ENCODE measurements around the gene STAB2.
A peak's percentile ranks its signal among the peaks of the same experiment; 100 is the strongest.

Gene STAB2, protein sequence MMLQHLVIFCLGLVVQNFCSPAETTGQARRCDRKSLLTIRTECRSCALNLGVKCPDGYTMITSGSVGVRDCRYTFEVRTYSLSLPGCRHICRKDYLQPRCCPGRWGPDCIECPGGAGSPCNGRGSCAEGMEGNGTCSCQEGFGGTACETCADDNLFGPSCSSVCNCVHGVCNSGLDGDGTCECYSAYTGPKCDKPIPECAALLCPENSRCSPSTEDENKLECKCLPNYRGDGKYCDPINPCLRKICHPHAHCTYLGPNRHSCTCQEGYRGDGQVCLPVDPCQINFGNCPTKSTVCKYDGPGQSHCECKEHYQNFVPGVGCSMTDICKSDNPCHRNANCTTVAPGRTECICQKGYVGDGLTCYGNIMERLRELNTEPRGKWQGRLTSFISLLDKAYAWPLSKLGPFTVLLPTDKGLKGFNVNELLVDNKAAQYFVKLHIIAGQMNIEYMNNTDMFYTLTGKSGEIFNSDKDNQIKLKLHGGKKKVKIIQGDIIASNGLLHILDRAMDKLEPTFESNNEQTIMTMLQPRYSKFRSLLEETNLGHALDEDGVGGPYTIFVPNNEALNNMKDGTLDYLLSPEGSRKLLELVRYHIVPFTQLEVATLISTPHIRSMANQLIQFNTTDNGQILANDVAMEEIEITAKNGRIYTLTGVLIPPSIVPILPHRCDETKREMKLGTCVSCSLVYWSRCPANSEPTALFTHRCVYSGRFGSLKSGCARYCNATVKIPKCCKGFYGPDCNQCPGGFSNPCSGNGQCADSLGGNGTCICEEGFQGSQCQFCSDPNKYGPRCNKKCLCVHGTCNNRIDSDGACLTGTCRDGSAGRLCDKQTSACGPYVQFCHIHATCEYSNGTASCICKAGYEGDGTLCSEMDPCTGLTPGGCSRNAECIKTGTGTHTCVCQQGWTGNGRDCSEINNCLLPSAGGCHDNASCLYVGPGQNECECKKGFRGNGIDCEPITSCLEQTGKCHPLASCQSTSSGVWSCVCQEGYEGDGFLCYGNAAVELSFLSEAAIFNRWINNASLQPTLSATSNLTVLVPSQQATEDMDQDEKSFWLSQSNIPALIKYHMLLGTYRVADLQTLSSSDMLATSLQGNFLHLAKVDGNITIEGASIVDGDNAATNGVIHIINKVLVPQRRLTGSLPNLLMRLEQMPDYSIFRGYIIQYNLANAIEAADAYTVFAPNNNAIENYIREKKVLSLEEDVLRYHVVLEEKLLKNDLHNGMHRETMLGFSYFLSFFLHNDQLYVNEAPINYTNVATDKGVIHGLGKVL (N-terminal part only)

DNA sequence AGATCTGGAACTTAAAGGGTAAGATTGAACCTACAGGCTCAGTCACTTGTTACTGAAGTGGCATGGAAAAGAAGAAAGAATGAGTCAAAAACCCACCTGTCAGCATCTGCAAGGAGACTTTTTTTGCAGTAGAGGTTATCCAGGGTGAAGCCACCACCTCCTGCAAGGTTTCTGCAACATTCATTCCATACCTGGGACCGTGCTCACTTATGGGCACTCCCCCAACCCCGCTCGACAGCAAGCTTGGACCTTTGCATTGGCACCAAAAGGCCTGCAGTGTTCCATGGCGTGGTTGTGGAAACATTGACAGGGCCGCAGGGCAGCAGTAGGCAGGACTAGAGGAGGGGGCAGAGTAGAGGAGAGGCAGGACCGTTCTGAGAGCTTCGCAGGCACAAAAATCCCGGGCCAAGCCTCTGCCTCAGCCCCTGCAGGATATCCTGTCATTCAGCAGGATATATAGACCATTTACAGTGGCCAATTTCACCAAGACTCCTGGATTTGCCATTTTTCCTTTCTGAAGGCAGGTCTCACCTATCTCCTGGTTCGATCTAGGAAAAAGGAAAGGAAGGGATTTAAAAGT is at the start of gene STAB2:
STAB2 (plus strand) TSS at position 483 of the 580 bp plus-strand sequence. CDS start 204 bp downstream, outside the sequence.
- DNase-seq (ENCODE audit: low read depth) = no peak

DNA sequence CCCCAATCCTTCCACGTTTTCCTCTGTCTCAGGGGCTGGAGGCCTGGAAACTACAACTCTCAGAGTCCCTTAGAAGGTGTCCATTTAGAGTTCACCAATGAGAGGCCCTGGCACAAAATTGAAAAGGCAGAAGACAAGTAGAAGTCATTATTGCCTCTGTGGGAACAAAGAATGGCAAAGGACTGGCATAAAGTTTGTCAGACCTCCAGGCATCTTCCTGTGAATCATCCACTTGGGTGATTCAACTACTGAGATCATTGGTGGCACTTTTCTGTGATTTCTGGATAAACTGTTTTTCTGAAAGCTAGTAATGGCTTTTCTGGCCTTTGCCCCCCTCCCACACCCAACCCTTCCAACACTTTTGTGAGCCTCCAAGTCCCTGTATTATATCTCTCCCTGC is 48.7 kb upstream of the STAB2 start:
- no peak for DNase-seq (ENCODE audit: low read depth)

DNA sequence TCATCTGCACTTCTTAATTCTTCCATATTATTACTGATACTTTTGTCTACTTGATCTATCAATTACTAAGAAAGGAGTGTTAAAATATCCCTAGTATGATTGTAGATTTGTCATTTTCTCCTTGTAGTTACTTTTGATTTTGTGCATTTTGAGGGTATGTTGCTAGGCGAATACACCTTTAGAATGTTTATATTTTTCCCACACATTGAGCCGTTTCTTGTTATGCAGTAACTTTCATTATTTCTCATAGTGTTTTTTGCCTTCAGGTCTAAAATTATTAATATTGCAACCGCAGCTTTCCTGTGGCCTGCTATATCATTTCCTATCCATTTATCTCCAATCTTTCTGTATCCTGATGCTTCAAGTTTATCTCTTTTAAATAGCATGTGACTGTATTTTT is 46.8 kb upstream of the STAB2 start:
- DNase-seq (ENCODE audit: low read depth) = no peak

GRCh38 chr12:103542078-103542477 is 45.0 kb upstream of the STAB2 start:
- DNase-seq (ENCODE audit: low read depth) = no peak

- no peak for DNase-seq (ENCODE audit: low read depth)
Observed at GRCh38 chr12:103546959-103547358, 40.1 kb upstream of the STAB2 start.

GRCh38 chr12:103547376-103547775 is 39.7 kb upstream of the STAB2 start:
- DNase-seq (ENCODE audit: low read depth) = no peak

DNA sequence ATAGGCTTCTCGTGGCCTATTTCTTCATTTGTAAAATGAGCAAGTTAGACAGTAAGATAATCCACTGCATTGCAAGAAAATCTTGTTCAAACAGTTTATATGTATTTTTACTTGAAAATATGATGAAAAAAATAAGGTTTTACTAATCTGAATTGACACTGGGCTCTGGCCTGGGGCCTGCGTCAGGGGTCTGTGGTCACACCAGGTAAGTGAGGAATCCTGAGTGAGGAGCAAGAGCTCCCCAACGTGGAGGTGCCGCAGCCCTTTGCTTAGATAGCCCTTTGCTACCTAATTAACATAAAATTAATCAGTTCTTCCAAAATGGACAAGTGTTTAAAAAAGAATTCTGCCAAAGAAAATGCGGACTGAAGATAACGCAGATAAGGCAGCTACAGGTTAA is 39.1 kb upstream of the STAB2 start:
- no peak for DNase-seq (ENCODE audit: low read depth)

DNA sequence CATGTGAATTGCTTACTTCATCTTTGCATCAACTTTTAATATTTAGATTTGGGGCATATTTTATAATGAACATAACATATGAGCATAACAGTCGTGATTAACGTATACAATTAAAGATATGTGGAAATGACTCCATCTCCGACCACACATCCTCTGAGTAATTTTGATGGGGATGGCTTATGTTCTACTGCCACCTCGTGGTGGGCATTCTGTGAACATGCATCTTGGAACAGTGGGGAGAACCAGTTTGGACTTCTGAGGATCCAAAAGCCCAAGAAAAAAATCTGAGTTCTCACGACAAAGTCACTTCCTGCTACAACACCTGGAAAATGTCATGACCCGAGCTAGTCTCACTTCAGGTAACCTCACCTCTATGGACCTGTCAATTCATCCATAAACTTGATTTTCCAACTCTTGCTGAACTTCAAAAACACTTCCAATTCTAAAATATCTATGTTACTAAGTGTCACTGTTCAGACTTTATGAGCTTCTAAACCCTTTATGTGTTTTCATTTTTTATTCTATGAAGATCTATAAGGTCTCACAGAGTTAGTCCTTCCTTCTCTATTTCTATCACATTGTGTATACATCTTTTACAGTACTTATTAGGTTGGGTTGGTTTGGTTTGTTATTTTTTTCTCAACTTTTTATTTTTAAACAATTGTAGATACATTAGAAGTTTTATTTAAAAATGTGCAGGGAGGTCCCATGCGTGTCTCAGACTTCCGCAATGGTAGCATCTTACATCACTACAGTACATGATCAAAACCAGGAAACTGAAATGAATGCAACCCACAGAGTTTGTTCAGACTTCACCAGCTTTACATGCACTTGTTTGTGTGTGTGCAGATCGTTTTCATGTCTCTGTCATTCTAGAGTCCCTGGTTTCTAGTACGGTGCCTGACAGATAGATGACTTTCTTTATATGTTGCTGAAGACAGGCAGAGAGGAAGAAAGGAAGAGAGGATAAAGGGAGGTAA is 38.2 kb upstream of the STAB2 start:
- peak; percentile 55 for DNase-seq (ENCODE audit: low read depth)

- DNase-seq (ENCODE audit: low read depth) = no peak
Observed at GRCh38 chr12:103556890-103557627, 30.0 kb upstream of the STAB2 start.

- DNase-seq (ENCODE audit: low read depth) = no peak
Observed at GRCh38 chr12:103557628-103558010, 29.5 kb upstream of the STAB2 start.

DNA sequence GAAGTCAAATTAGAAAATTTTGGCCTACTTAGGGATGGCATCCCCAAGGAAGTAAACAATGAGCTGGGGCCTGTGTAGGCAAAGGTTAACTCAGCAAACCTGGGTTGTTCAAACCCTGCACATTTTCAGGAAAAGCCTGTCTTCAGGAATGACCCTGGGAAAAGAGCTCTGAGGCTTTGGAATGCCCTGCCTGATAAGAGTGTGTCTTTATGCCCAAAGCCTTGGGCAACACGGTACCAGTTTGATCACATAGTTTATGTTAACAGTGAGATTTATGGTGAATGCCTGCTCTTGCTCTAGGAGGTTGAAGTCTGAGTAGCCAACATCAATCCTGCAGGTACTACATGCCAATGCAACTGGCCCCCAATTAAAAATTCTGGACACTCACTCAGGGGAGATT is 28.2 kb upstream of the STAB2 start:
- DNase-seq (ENCODE audit: low read depth) = no peak

- DNase-seq (ENCODE audit: low read depth) = no peak
Observed at GRCh38 chr12:103560604-103561101, 26.4 kb upstream of the STAB2 start.

- no peak for DNase-seq (ENCODE audit: low read depth)
Observed at GRCh38 chr12:103561174-103561573, 25.9 kb upstream of the STAB2 start.

DNA sequence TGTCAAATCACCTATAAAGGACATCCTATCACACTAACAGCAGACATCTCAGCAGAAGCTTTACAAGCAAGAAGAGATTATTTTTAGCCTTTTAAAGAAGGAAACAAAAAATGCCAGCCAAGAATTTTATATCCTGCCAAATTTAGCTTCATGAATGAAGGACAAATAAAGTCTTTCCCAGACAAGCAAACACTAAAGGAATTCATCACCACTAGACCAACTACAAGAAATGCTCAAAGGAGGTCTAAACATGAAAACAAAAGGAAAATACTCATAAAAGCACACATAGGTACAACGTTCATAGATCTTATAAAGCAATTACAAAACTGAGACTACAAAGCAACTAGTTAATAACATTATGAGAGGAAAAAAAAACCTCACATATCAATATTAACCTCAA is 20.7 kb upstream of the STAB2 start:
- DNase-seq (ENCODE audit: low read depth) = no peak

- no peak for DNase-seq (ENCODE audit: low read depth)
Observed at GRCh38 chr12:103569278-103569677, 17.8 kb upstream of the STAB2 start.

- DNase-seq (ENCODE audit: low read depth) = no peak
Observed at GRCh38 chr12:103571286-103571685, 15.8 kb upstream of the STAB2 start.

- DNase-seq (ENCODE audit: low read depth) = no peak
Observed at GRCh38 chr12:103572312-103573045, 14.6 kb upstream of the STAB2 start.

DNA sequence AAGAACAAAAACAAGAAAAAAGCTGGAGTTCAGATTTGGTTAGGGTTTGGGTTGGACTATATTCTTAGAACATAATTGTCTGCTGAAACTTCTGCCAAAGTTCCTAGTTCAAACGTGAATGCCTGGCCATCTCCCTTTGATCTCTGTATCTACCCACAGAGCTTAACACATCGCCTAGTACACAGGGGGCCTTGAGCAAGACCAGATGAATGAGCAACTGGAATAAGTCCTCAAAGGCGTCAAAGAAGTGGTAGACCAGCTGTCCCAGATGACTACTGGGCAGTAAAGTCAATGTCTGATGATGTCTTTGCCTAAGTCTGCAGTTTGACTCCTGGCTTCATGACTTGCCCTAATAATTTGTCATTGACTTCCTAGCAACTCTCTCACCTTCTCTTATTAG is 13.9 kb upstream of the STAB2 start:
- no peak for DNase-seq (ENCODE audit: low read depth)

- DNase-seq (ENCODE audit: low read depth) = no peak
Observed at GRCh38 chr12:103578926-103579325, 8.1 kb upstream of the STAB2 start.
